Measurements from ENCODE around the gene SPTBN2. TPM values are rescaled to one million over a fixed set of nuclear protein-coding genes. Genes with fewer than 3 reads are reported as not detected.

Gene SPTBN2
- total and polyA plus RNA-seq, 2 of the 8 experiments (the other 6 are each of a cell fraction or from before 2014, with no cell fraction given): 19.1 to 69.0 TPM

DNA sequence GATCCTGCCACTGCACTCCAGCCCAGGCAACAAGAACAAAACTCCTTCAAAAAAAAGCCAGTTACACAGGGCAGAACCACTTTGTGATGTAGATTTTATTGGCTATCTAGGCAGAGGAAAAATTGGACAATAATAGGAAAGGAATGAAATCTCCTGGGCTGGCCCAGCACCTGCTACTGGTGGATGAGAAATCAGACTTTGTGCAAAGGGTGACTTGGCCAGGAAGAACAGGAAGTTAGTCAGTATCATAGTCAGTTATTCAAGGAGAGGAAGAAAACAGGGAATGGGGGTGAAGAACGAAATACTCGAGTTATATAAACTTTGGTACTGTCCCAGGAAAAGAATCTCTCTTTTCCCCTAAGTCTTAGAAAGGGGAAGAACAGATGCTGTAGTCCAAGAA, 11.0 kb upstream of the SPTBN2 start (continued):
- no peak for TF ChIP-seq TAF1 (IDR thresholded peaks at IDR 0.05; ENCODE audit: low read depth, low read length)
- no peak for TF ChIP-seq PHF8 (conservative IDR thresholded peaks at IDR 0.05; ENCODE audit: low read depth, low read length)
- no peak for TF ChIP-seq SIN3A (conservative IDR thresholded peaks at IDR 0.05 in 1 of 2, IDR thresholded peaks at IDR 0.05 in 1 of 2; ENCODE audit: low read depth in 1 of 2, low read length in 2 of 2)
- TF ChIP-seq SP4 (IDR thresholded peaks at IDR 0.05; ENCODE audit: low read length): no peak
- TF ChIP-seq NRF1 (IDR thresholded peaks at IDR 0.05; ENCODE audit: low read depth, low read length): no peak
- no peak for TF ChIP-seq SIRT6 (IDR thresholded peaks at IDR 0.05; ENCODE audit: low read length)
- no peak for TF ChIP-seq KDM5A (IDR thresholded peaks at IDR 0.05; ENCODE audit: low read length)
- TF ChIP-seq BACH1 (IDR thresholded peaks at IDR 0.05; ENCODE audit: low read length): no peak
- no peak for TF ChIP-seq CTBP2 (IDR thresholded peaks at IDR 0.05; ENCODE audit: borderline replicate concordance, insufficient read depth, insufficient read length, low read length)
- TF ChIP-seq TEAD4 (IDR thresholded peaks at IDR 0.05; ENCODE audit: low read depth, low read length): no peak
- TF ChIP-seq HDAC2 (IDR thresholded peaks at IDR 0.05; ENCODE audit: borderline replicate concordance in 1 of 2, low read depth in 2 of 2, low read length in 2 of 2): no peak
- TF ChIP-seq CBX8 (IDR thresholded peaks at IDR 0.05; ENCODE audit: borderline replicate concordance, low read depth, low read length): no peak

All from H1 (cell line).